ENCODE data around the gene ZNF418. TPM values are rescaled to one million over a fixed set of nuclear protein-coding genes. Genes with fewer than 3 reads are reported as not detected.
"Not testable (repeated sequence)": the region's sequence is repeated elsewhere in the genome, so short reads cannot be mapped to it uniquely, and the experiment has no call there.

Gene ZNF418
- total and polyA plus RNA-seq, 2 donors (not counting 1 experiment from before 2014, with no cell fraction given) = 10.3 to 35.8 TPM

DNA sequence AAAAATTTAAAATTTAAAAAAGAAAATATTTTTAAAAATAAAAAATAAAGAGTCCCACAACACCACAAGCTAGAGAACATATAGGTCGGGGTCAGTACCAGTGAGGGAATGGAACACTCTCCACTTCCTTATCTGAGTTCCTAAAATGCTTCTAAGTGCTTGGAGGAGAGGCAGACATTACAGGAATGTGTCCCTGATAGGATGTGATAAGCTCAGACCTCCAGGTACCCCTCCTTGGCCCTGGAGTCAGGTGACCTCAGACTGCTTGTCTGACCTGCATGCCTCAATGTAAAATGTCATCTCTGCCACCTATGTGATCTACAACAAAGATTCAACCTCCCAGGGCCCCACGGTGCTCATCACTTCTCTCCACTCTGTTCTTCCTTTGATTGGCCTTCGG is 49.2 kb downstream of the ZNF418 start:
- Mint-ChIP-seq H3K27me3 (no peaks in the 10 kb centered on the region), H3K9me3 (ENCODE audit: insufficient read depth) (no peaks in the 10 kb centered on the region), H3K27ac (no peak overlapping the region), H3K4me3 (no peak overlapping the region), H3K4me1 (peaks cover 34% of the 10 kb centered on the region)
- Histone ChIP-seq H3K4me1 (ENCODE audit: control insufficient read depth in 2 of 2, insufficient read depth in 2 of 2, low read length in 2 of 2) (peaks cover 17 to 19% of the 10 kb centered on the region in 2 donors), H3K4me2 (replicated peaks; ENCODE audit: low read depth, low read length, poor library complexity, severe bottlenecking) (no peak overlapping the region), H3K36me3 (replicated peaks in 1 of 2; ENCODE audit: control extremely low read depth in 1 of 2, control insufficient read depth in 1 of 2, extremely low read depth in 1 of 2, insufficient read depth in 2 of 2, low read length in 1 of 2) (peaks cover 4 to 7% of the 10 kb centered on the region in 2 experiments), H4K20me1 (ENCODE audit: control insufficient read depth, insufficient read depth, low read length, poor library complexity, severe bottlenecking) (no peaks in the 10 kb centered on the region), H3K79me2 (ENCODE audit: control insufficient read depth, insufficient read depth, low read length) (peaks cover 67% of the 10 kb centered on the region), H3K27me3 (replicated peaks in 1 of 4; ENCODE audit: control extremely low read depth in 1 of 4, control insufficient read depth in 3 of 4, insufficient read depth in 4 of 4, low read length in 3 of 4) (no peaks in the 10 kb centered on the region), H3K9ac (ENCODE audit: low read length) (no peak overlapping the region), H2AFZ (ENCODE audit: insufficient read depth, low read depth, low read length, poor library complexity, severe bottlenecking) (no peak overlapping the region), H3K27ac (ENCODE audit: low read length in 2 of 2) (no peak overlapping the region), H3K9me3 (ENCODE audit: control extremely low read depth in 1 of 3, control insufficient read depth in 2 of 3, insufficient read depth in 1 of 3, low read length in 2 of 3) (peaks cover 0 to 19% (median 0%) of the 10 kb centered on the region in 3 donors), H3K4me3 (ENCODE audit: control extremely low read depth in 1 of 5, extremely low read depth in 1 of 5, insufficient read depth in 1 of 5, low read depth in 2 of 5, low read length in 4 of 5) (no peak overlapping the region)
- TF ChIP-seq EZH2 (IDR thresholded peaks at IDR 0.05; ENCODE audit: borderline replicate concordance, insufficient read depth, low read depth, low read length, poor library complexity, severe bottlenecking) = no peak
- TF ChIP-seq, protein P1, sequence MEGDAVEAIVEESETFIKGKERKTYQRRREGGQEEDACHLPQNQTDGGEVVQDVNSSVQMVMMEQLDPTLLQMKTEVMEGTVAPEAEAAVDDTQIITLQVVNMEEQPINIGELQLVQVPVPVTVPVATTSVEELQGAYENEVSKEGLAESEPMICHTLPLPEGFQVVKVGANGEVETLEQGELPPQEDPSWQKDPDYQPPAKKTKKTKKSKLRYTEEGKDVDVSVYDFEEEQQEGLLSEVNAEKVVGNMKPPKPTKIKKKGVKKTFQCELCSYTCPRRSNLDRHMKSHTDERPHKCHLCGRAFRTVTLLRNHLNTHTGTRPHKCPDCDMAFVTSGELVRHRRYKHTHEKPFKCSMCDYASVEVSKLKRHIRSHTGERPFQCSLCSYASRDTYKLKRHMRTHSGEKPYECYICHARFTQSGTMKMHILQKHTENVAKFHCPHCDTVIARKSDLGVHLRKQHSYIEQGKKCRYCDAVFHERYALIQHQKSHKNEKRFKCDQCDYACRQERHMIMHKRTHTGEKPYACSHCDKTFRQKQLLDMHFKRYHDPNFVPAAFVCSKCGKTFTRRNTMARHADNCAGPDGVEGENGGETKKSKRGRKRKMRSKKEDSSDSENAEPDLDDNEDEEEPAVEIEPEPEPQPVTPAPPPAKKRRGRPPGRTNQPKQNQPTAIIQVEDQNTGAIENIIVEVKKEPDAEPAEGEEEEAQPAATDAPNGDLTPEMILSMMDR (IDR thresholded peaks at IDR 0.05) = no peak
- intact Hi-C loops (cut with micrococcal nuclease) = loop anchor here (5.0 kb wide), 2 partner anchors 34 to 139 kb away; partner anchors contain the start of gene ZNF776
- ChIA-PET CTCF (no interaction called here), POLR2A (no interaction called here)
- WGBS (ENCODE audit: insufficient coverage) = 94% methylated on average over 2 of the region's 3 CpGs
- no peak for ATAC-seq (ENCODE audit: low read depth)
- no peak for DNase-seq

DNA sequence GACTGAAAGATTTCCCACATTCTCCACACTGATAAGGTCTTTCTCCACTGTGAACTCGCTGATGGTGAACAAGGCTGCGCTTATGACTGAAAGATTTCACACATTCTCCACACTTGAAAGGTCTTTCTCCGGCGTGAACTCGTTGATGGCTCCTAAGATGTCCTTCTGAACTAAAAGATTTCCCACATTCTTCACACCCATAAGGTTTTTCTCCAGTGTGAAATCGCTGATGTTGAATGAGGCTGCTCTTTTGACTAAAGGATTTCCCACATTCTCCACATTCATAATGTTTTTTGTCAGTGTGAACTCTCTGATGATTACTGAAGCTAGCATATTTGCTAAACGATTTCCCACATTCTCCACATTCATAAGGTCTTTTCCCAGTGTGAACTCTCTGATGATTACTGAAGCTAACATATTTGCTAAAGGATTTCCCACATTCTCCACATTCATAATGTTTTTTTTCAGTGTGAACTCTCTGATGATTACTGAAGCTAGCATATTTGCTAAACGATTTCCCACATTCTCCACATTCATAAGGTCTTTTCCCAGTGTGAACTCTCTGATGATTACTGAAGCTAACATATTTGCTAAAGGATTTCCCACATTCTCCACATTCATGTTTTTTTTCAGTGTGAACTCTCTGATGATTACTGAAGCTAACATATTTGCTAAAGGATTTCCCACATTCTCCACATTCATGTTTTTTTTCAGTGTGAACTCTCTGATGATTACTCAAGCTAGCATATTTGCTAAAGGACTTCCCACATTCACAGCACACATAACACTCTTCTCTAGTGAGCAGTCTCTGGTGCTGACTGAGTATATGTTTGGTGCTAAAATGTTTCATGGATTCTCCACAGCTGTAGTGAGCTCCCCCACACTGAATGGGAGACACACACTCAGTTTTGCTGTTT is 61.1 kb downstream of the ZNF418 start:
- CTCF ChIA-PET; POLR2A ChIA-PET; H3K4me1 Mint-ChIP-seq; DNase-seq; H3K4me2 ChIP-seq (replicated peaks; ENCODE audit: low read depth, low read length, poor library complexity, severe bottlenecking); ATAC-seq (ENCODE audit: low read depth); H3K4me1 ChIP-seq (ENCODE audit: control insufficient read depth in 2 of 2, insufficient read depth in 2 of 2, low read length in 2 of 2); H2AFZ ChIP-seq (ENCODE audit: insufficient read depth, low read depth, low read length, poor library complexity, severe bottlenecking); H3K4me3 ChIP-seq (ENCODE audit: control extremely low read depth in 1 of 5, extremely low read depth in 1 of 5, insufficient read depth in 1 of 5, low read depth in 2 of 5, low read length in 4 of 5); H3K27ac ChIP-seq (ENCODE audit: low read length in 2 of 2); H3K4me3 Mint-ChIP-seq; intact Hi-C loops (cut with micrococcal nuclease); H3K9ac ChIP-seq (ENCODE audit: low read length); H3K27me3 Mint-ChIP-seq; H4K20me1 ChIP-seq (ENCODE audit: control insufficient read depth, insufficient read depth, low read length, poor library complexity, severe bottlenecking); H3K27ac Mint-ChIP-seq; H3K27me3 ChIP-seq (replicated peaks in 1 of 4; ENCODE audit: control extremely low read depth in 1 of 4, control insufficient read depth in 3 of 4, insufficient read depth in 4 of 4, low read length in 3 of 4): not testable (repeated sequence)
- Histone ChIP-seq H3K79me2 (ENCODE audit: control insufficient read depth, insufficient read depth, low read length) (peaks cover 33% of the 10 kb centered on the region), H3K36me3 (replicated peaks in 1 of 2; ENCODE audit: control extremely low read depth in 1 of 2, control insufficient read depth in 1 of 2, extremely low read depth in 1 of 2, insufficient read depth in 2 of 2, low read length in 1 of 2) (peaks cover 15 to 43% of the 10 kb centered on the region in 2 experiments), H3K9me3 (ENCODE audit: control extremely low read depth in 1 of 3, control insufficient read depth in 2 of 3, insufficient read depth in 1 of 3, low read length in 2 of 3) (peaks cover 17 to 61% (median 38%) of the 10 kb centered on the region in 3 donors)
- 100% methylated on average over 1 of the region's 8 CpGs for WGBS (ENCODE audit: insufficient coverage)
- peaks cover 14% of the 10 kb centered on the region for H3K9me3 Mint-ChIP-seq (ENCODE audit: insufficient read depth)
